ENCODE data around the gene STOML2. TPM values are rescaled to one million over a fixed set of nuclear protein-coding genes. Genes with fewer than 3 reads are reported as not detected.
A peak's percentile ranks its signal among the peaks of the same experiment; 100 is the strongest.

The STOML2 gene
- total and polyA plus RNA-seq, 4 experiments from 2014 or later: 42.9 to 140 (median 68.9) TPM

GRCh38 chr9:35085078-35085477 lies 17.9 kb downstream of the STOML2 start:
- CTCF ChIA-PET (ENCODE audit: partially characterized antibody): interaction anchor here (1.1 kb wide), 1 partner anchor 10 kb away, joined by 3 read pairs; no protein-coding TSS in a partner anchor
- Mint-ChIP-seq H3K27ac (peak overlapping the region in 1 of 7 donors; percentile 73), H3K4me1 (peaks cover under 1 to 5% (median 4%) of the 10 kb centered on the region in 4 donors), H3K9me3 (no peaks in the 10 kb centered on the region), H3K36me3 (peaks cover 20 to 32% of the 10 kb centered on the region in 2 donors), H3K4me3 (no peak overlapping the region), H3K27me3 (no peaks in the 10 kb centered on the region)
- intact Hi-C loops (cut with micrococcal nuclease): no loop called here
- peaks cover 18% of the 10 kb centered on the region for H3K36me3 ChIP-seq (ENCODE audit: insufficient read depth, low read length)
- POLR2A ChIA-PET (ENCODE audit: partially characterized antibody): no interaction called here
- no peaks in the 10 kb centered on the region for H3K4me1 ChIP-seq (ENCODE audit: insufficient read depth, low read length)
- no peaks in the 10 kb centered on the region for H3K27me3 ChIP-seq (ENCODE audit: insufficient read depth, low read length)
- no peak overlapping the region for H3K27ac ChIP-seq (ENCODE audit: low read depth, low read length)
- H3K9me3 ChIP-seq (ENCODE audit: control insufficient read depth in 1 of 2, low read length in 2 of 2): no peaks in the 10 kb centered on the region
- DNase-seq: no peak
- H3K4me3 ChIP-seq (ENCODE audit: low read length in 2 of 2): no peak overlapping the region

DNA sequence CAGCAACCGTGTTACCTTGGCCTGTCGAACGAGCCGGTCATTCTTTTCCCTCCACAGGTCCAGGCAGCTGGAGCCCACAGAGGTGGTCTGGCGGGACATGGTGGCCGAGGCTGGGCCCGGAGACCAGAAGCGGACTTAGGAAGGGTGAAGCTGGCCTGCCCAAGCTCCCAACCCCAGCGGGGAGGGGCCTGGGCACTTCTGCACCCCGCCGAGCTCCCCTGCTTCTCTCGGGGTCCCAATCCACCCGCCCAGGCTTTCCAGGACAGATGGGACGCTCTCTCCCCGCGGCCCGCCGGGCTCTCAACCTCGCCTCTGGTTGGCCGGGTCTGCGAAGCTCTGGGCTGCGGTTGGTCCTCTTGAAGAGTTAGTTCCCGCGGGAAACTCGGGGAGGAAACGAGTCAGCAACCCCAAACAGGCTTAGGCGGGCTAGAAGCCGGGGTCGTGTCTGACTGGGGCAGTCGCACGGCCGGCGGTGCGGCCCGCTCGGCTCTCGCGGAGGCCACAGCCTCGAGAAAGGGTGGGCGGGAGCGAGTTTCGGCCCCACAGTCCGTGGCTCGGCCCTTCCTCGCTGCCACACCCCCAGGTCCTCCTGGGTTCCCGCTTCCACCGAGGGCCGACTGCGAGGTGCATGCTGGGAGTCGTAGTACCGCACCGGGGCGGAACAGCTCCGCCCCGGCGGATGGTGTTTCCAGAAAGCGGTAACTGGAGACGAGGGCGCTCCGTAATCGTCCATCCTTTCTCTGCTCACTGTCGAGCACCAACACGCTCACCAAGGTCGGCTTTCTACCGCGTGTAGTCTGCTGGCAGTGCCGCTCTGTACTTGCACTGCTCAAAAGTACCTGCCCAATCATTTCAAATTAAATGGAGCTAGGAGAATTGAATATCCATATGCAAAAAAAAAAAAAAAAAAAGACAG lies 23.2 kb downstream of the STOML2 start, which contains the start of gene FANCG:
FANCG (minus strand) TSS at position 517 of the 916 bp plus-strand sequence; CDS start at position 99, 418 bp downstream.
- peak within 1 kb of the TSS; percentile 91 to 95 for H3K4me3 ChIP-seq (ENCODE audit: low read length in 2 of 2)
- no peaks in the 10 kb centered on the region for H3K27me3 ChIP-seq (ENCODE audit: insufficient read depth, low read length)
- H3K9me3 Mint-ChIP-seq: no peaks in the 10 kb centered on the region
- H3K4me3 Mint-ChIP-seq: peak within 1 kb of the TSS; percentile 92 to 97 (median 96)
- ChIA-PET CTCF (ENCODE audit: partially characterized antibody) (interaction anchor here (0.5 to 7.5 kb wide), 10 partner anchors 8 to 519 kb away, joined by 3 to 111 read pairs (median 6); partner anchors contain the start of genes PIGO and STOML2), POLR2A (ENCODE audit: partially characterized antibody) (interaction anchor here (0.7 to 7.5 kb wide), 10 partner anchors 10 to 442 kb away, joined by 3 to 102 read pairs (median 8); partner anchors contain the start of genes DNAJB5, PIGO, STOML2 and UNC13B)
- peaks cover 0 to 3% of the 10 kb centered on the region in 2 donors for H3K36me3 Mint-ChIP-seq
- peak; percentile 73 to 79 (median 77) for DNase-seq
- H3K27me3 Mint-ChIP-seq: no peaks in the 10 kb centered on the region
- H3K27ac Mint-ChIP-seq: peak within 1 kb of the TSS; percentile 83 to 95 (median 92)
- H3K36me3 ChIP-seq (ENCODE audit: insufficient read depth, low read length): no peaks in the 10 kb centered on the region
- H3K4me1 Mint-ChIP-seq: peaks cover 15 to 41% (median 19%) of the 10 kb centered on the region in 4 donors
- intact Hi-C loops (cut with micrococcal nuclease): loop anchor here (1.0 to 10.0 kb wide), 6 partner anchors 7 to 735 kb away; partner anchors contain the start of genes CCL27, HINT2, PIGO and SPAG8
- H3K27ac ChIP-seq (ENCODE audit: low read depth, low read length): peak within 1 kb of the TSS; percentile 66
- no peaks in the 10 kb centered on the region for H3K9me3 ChIP-seq (ENCODE audit: control insufficient read depth in 1 of 2, low read length in 2 of 2)
- peaks cover 14% of the 10 kb centered on the region for H3K4me1 ChIP-seq (ENCODE audit: insufficient read depth, low read length)

DNA sequence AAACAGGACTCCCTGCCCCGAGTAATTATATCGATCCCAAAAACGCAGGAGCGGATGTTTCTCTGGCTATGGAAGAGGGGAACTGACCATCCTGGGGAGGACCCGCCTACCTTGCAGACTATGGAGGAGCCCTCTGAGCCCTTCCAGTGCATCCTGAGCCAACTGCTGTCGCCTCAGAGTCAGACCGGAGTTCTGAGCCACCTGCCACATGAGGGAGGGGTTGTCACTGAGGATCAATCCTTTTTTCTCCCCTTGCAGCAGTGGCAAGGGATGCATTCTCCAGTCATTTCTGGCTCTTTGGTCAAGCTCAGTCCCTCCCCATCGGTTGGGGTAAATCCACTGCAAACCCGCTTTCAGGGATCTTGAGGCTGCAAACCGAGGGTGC lies 23.9 kb downstream of the STOML2 start:
- Mint-ChIP-seq H3K27me3 (no peaks in the 10 kb centered on the region), H3K4me3 (peak overlapping the region; percentile 92 to 97 (median 96)), H3K4me1 (peaks cover 15 to 41% (median 19%) of the 10 kb centered on the region in 4 donors), H3K36me3 (peaks cover 0 to 3% of the 10 kb centered on the region in 2 donors), H3K27ac (peak overlapping the region; percentile 42 to 95 (median 83)), H3K9me3 (no peaks in the 10 kb centered on the region)
- peak overlapping the region; percentile 91 to 95 for H3K4me3 ChIP-seq (ENCODE audit: low read length in 2 of 2)
- peaks cover 14% of the 10 kb centered on the region for H3K4me1 ChIP-seq (ENCODE audit: insufficient read depth, low read length)
- CTCF ChIA-PET (ENCODE audit: partially characterized antibody): interaction anchor here (1.4 to 7.5 kb wide), 5 partner anchors 15 to 35 kb away, joined by 4 to 111 read pairs (median 9); partner anchors contain the start of genes PIGO and STOML2
- no peaks in the 10 kb centered on the region for H3K36me3 ChIP-seq (ENCODE audit: insufficient read depth, low read length)
- H3K27ac ChIP-seq (ENCODE audit: low read depth, low read length): peak overlapping the region; percentile 66
- no peaks in the 10 kb centered on the region for H3K9me3 ChIP-seq (ENCODE audit: control insufficient read depth in 1 of 2, low read length in 2 of 2)
- POLR2A ChIA-PET (ENCODE audit: partially characterized antibody): interaction anchor here (0.9 to 7.5 kb wide), 6 partner anchors 9 to 33 kb away, joined by 3 to 102 read pairs (median 30); partner anchors contain the start of genes PIGO, STOML2 and VCP
- intact Hi-C loops (cut with micrococcal nuclease): loop anchor here (10.0 kb wide), 2 partner anchors 414 to 736 kb away; partner anchors contain the start of genes CCL27, HINT2 and SPAG8
- no peaks in the 10 kb centered on the region for H3K27me3 ChIP-seq (ENCODE audit: insufficient read depth, low read length)
- DNase-seq: no peak

DNA sequence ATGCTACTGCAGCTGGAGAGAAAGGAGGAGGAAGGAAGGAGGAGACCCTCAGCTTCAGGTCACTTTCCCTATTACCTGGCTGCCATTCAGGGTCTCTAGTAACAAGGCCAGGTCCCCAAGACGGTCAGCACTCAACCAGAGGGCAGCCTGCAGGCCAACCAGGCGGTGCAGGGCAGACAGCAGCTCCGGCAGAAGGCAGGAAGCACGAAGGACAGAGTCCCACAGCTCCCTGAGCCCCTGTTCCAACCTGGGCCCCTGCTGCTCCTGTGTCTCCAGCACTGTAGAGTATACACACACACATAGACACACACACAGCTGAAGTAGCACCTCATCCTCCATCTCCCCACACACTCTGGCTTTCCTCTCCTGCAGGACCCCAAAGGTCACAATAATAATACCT lies 24.9 kb downstream of the STOML2 start:
- Mint-ChIP-seq H3K4me3 (peak overlapping the region in 7 of 8 donors; percentile 49 to 97 (median 94)), H3K27ac (peak overlapping the region in 2 of 7 donors; percentile 82 to 83), H3K36me3 (peaks cover 0 to 3% of the 10 kb centered on the region in 2 donors), H3K4me1 (peaks cover 17 to 42% (median 21%) of the 10 kb centered on the region in 4 donors), H3K27me3 (no peaks in the 10 kb centered on the region), H3K9me3 (no peaks in the 10 kb centered on the region)
- DNase-seq: no peak
- Histone ChIP-seq H3K36me3 (ENCODE audit: insufficient read depth, low read length) (no peaks in the 10 kb centered on the region), H3K27me3 (ENCODE audit: insufficient read depth, low read length) (no peaks in the 10 kb centered on the region), H3K4me3 (ENCODE audit: low read length in 2 of 2) (no peak overlapping the region), H3K4me1 (ENCODE audit: insufficient read depth, low read length) (peaks cover 19% of the 10 kb centered on the region), H3K9me3 (ENCODE audit: control insufficient read depth in 1 of 2, low read length in 2 of 2) (no peaks in the 10 kb centered on the region), H3K27ac (ENCODE audit: low read depth, low read length) (no peak overlapping the region)
- intact Hi-C loops (cut with micrococcal nuclease): loop anchor here (10.0 kb wide), 2 partner anchors 413 to 737 kb away; partner anchors contain the start of genes CCL27, HINT2 and SPAG8
- ChIA-PET POLR2A (ENCODE audit: partially characterized antibody) (interaction anchor here (0.7 to 7.5 kb wide), 4 partner anchors 16 to 34 kb away, joined by 3 to 102 read pairs (median 30); partner anchors contain the start of genes PIGO and STOML2), CTCF (ENCODE audit: partially characterized antibody) (interaction anchor here (0.6 to 7.5 kb wide), 5 partner anchors 16 to 1369 kb away, joined by 3 to 111 read pairs (median 6); partner anchors contain the start of gene PIGO)

DNA sequence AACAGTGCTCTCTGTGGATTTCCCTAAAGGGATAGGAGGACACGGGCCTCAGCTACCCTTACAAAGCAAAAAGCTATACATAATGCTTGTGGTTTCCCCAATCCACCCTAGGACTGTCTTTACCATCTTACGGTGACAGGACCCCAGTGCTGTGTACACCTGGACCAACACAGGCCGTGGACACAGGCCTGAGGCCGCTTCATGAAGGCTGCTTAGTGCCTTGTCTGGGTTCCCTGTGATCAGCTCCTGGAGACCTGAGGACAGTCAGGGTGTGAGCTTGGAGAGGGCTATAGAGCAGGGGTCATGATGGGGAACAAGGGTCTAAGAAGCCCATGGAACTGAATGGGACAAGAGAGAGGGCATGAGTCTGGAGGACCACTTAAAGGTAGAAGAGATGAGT lies 26.1 kb downstream of the STOML2 start:
- Histone ChIP-seq H3K9me3 (ENCODE audit: control insufficient read depth in 1 of 2, low read length in 2 of 2) (no peaks in the 10 kb centered on the region), H3K27me3 (ENCODE audit: insufficient read depth, low read length) (no peaks in the 10 kb centered on the region), H3K36me3 (ENCODE audit: insufficient read depth, low read length) (no peaks in the 10 kb centered on the region), H3K4me3 (ENCODE audit: low read length in 2 of 2) (no peak overlapping the region), H3K27ac (ENCODE audit: low read depth, low read length) (no peak overlapping the region), H3K4me1 (ENCODE audit: insufficient read depth, low read length) (peaks cover 22% of the 10 kb centered on the region)
- no peak for DNase-seq
- H3K4me1 Mint-ChIP-seq: peaks cover 22 to 49% (median 27%) of the 10 kb centered on the region in 4 donors
- no peaks in the 10 kb centered on the region for H3K27me3 Mint-ChIP-seq
- peaks cover 0 to 3% of the 10 kb centered on the region in 2 donors for H3K36me3 Mint-ChIP-seq
- intact Hi-C loops (cut with micrococcal nuclease): loop anchor here (10.0 kb wide), 2 partner anchors 412 to 738 kb away; partner anchors contain the start of genes CCL27, HINT2 and SPAG8
- peak overlapping the region in 2 of 8 donors; percentile 20 to 64 for H3K4me3 Mint-ChIP-seq
- POLR2A ChIA-PET (ENCODE audit: partially characterized antibody): interaction anchor here (7.5 kb wide), 1 partner anchor 17 kb away, joined by 102 read pairs; the partner anchor contains the start of gene PIGO
- H3K9me3 Mint-ChIP-seq: no peaks in the 10 kb centered on the region
- CTCF ChIA-PET (ENCODE audit: partially characterized antibody): interaction anchor here (0.9 to 7.5 kb wide), 6 partner anchors 18 to 177 kb away, joined by 3 to 111 read pairs (median 3); partner anchors contain the start of genes PIGO and STOML2
- peak overlapping the region in 1 of 7 donors; percentile 35 for H3K27ac Mint-ChIP-seq

DNA sequence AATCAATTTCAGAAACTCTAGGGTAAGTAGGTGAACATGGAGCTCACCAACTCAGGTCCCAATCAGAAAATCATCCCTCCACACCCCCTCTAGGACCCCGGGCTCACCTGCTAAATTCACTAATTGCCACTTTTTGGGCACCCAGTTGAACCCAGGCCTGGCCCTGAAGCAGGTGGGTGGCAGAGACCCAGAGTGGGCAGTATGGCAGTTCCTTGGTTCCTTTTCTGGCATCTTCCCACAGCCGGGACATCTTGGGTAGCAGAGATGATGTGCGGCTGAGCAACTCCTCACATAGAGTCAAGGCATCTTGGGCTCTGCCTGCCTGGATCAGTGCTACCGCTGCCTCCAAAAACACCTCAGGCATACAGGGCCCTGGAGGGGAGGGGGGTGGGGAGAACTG lies 27.6 kb downstream of the STOML2 start:
- Mint-ChIP-seq H3K27me3 (no peaks in the 10 kb centered on the region), H3K9me3 (no peaks in the 10 kb centered on the region), H3K36me3 (peaks cover 0 to 11% of the 10 kb centered on the region in 2 donors), H3K27ac (peak overlapping the region in 1 of 7 donors; percentile 48), H3K4me1 (peaks cover 28 to 59% (median 37%) of the 10 kb centered on the region in 4 donors), H3K4me3 (no peak overlapping the region)
- Histone ChIP-seq H3K9me3 (ENCODE audit: control insufficient read depth in 1 of 2, low read length in 2 of 2) (no peaks in the 10 kb centered on the region), H3K27me3 (ENCODE audit: insufficient read depth, low read length) (no peaks in the 10 kb centered on the region), H3K4me1 (ENCODE audit: insufficient read depth, low read length) (peaks cover 34% of the 10 kb centered on the region), H3K36me3 (ENCODE audit: insufficient read depth, low read length) (no peaks in the 10 kb centered on the region), H3K27ac (ENCODE audit: low read depth, low read length) (no peak overlapping the region), H3K4me3 (ENCODE audit: low read length in 2 of 2) (no peak overlapping the region)
- DNase-seq: no peak
- intact Hi-C loops (cut with micrococcal nuclease): loop anchor here (10.0 kb wide), 2 partner anchors 411 to 739 kb away; partner anchors contain the start of genes CCL27, HINT2 and SPAG8
- POLR2A ChIA-PET (ENCODE audit: partially characterized antibody): no interaction called here
- CTCF ChIA-PET (ENCODE audit: partially characterized antibody): interaction anchor here (0.7 kb wide), 1 partner anchor 21 kb away, joined by 4 read pairs; the partner anchor contains the start of gene PIGO
